Hepatocyte (in vitro differentiated cells): ENCODE measurements around the gene MED17. TPM values are rescaled to one million over a fixed set of nuclear protein-coding genes. Genes with fewer than 3 reads are reported as not detected.

Source experiments
- DNase-seq: peaks from one replicate; pipeline ENCODE4 v3.0.0-alpha.2; 2016; ENCODE audit warnings: low spot score
- H2AFZ ChIP-seq: fragments of 200-600 bp; sonication (generic); 2 replicates; pipeline ENCODE4 v1.6.0; 2016; ENCODE audit warnings: antibody characterized with exemption, mild to moderate bottlenecking
- H3K27ac ChIP-seq: fragments of 200-600 bp; sonication (generic); 2 replicates; pipeline ENCODE4 v1.5.1; 2016; ENCODE audit warnings: mild to moderate bottlenecking
- H3K27me3 ChIP-seq: fragments of 200-600 bp; sonication (generic); 2 replicates; pipeline ENCODE4 v1.6.1; 2016
- H3K36me3 ChIP-seq: fragments of 200-600 bp; sonication (generic); replicated peaks from 2 replicates; pipeline ENCODE4 v1.5.1; 2016; ENCODE audit warnings: low read depth; ENCODE audit not compliant: insufficient read depth
- H3K4me1 ChIP-seq: fragments of 200-600 bp; sonication (generic); 2 replicates; pipeline ENCODE4 v1.5.1; 2016; ENCODE audit warnings: mild to moderate bottlenecking, moderate library complexity; ENCODE audit not compliant: insufficient read depth
- H3K4me2 ChIP-seq: fragments of 200-600 bp; sonication (generic); 2 replicates; pipeline ENCODE4 v1.6.0; 2016
- H3K4me3 ChIP-seq: fragments of 200-600 bp; sonication (generic); 2 replicates; pipeline ENCODE4 v1.5.1; 2016; ENCODE audit warnings: mild to moderate bottlenecking
- H3K79me2 ChIP-seq: fragments of 200-600 bp; sonication (generic); 2 replicates; pipeline ENCODE4 v1.6.0; 2017; ENCODE audit warnings: mild to moderate bottlenecking
- H3K9me2 ChIP-seq: fragments of 200-600 bp; sonication (generic); replicated peaks from 2 replicates; pipeline ENCODE4 v1.6.0; 2017; ENCODE audit warnings: mild to moderate bottlenecking; ENCODE audit not compliant: insufficient read depth
- H3K9me3 ChIP-seq: fragments of 200-600 bp; sonication (generic); 2 replicates; pipeline ENCODE4 v1.5.1; 2016; ENCODE audit warnings: low read depth, mild to moderate bottlenecking
- H4K20me1 ChIP-seq: fragments of 200-600 bp; sonication (generic); 2 replicates; pipeline ENCODE4 v1.6.0; 2016; ENCODE audit warnings: mild to moderate bottlenecking; ENCODE audit not compliant: insufficient read depth, poor library complexity, severe bottlenecking
- EZH2 ChIP-seq: fragments of 200-600 bp; sonication (generic); IDR thresholded peaks from 2 replicates; pipeline ENCODE4 v1.6.1; 2016; ENCODE audit warnings: antibody characterized with exemption, mild to moderate bottlenecking, borderline replicate concordance
- EZH2phosphoT487 ChIP-seq: fragments of 200-600 bp; sonication (generic); IDR thresholded peaks from one replicate; pipeline ENCODE4 v1.6.1; 2018; ENCODE audit warnings: antibody characterized with exemption, mild to moderate bottlenecking, low read depth, moderate library complexity; ENCODE audit not compliant: unreplicated experiment, severe bottlenecking
- WGBS: methylation state at CpG from one replicate; pipeline ENCODE4 v1.1.6; 2016; ENCODE audit warnings: low lambda C conversion rate; ENCODE audit errors: missing lambda C conversion rate; 5-methylcytosine and 5-hydroxymethylcytosine counted together
- polyA plus RNA-seq: library from polyadenylated mRNA; unstranded; fragments of >200 nt; fragmentation: Nextera tagmentation; extraction: Ambion mirVana; gene quantifications from 2 replicates; pipeline ENCODE4 v1.2.1, GENCODE V29; 2016
- total RNA-seq: library from RNA; depleted of rRNA; stranded (reverse); fragments of >200 nt; gene quantifications from 2 replicates; pipeline ENCODE4 v1.2.3, GENCODE V29; 2014
- TF ChIP-seq, protein P1 (sequence below): fragments of 200-600 bp; sonication (generic); IDR thresholded peaks from 2 replicates; pipeline ENCODE4 v1.5.1; 2016; ENCODE audit warnings: antibody characterized with exemption, mild to moderate bottlenecking; ENCODE audit not compliant: poor library complexity

Gene MED17
- total and polyA plus RNA-seq, 2 experiments from 2014 or later = 18.3 to 33.7 TPM

DNA sequence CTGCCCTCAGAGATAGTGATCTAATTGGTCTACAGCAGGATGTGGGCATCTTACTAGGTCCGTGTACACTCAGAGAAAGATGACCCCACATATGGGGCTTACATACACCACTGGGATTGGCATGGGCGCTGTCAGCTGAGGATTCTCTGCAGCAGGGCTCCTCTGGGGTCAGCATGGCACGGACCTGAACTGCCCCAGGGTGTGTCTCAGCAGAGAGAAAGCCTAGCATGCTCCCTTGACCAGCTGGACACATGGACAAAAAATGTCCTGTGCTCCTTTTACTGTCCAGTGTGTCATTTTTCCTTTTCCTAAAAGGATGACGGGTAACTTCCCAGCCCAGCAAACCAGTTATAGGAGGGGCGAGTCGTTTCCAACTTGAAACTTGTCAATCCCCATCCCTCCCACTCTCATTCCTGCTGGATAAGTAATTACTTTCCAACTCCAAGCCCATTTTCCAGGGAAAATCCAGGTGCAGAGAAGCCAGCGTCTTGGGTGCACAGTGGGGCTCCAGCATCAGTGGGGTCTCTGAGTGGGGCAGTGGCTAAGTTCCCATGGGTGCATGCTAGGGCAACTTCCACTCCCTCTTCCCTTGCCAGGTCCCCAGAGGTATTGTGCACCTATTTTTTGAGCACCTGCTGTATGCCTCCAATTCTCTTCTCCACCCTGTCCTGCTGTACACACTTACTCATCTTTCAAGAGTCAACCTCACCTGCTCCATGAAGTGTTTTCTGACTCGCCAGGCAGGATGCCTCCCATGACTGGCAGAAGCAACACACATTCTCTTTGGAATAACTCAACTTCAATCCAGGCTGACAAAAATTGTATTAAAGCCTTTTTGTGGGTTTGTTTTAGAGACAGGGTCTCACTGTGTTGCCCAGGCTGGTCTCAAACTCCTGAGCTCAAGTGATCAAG lies 61.4 kb downstream of the MED17 start:
- no peak overlapping the region for H3K4me2 ChIP-seq
- H3K4me1 ChIP-seq = no peaks in the 10 kb centered on the region
- 83% methylated on average over 8 of the region's 8 CpGs for WGBS
- TF ChIP-seq EZH2 (no peak), EZH2phosphoT487 (no peak)
- TF ChIP-seq, protein P1, sequence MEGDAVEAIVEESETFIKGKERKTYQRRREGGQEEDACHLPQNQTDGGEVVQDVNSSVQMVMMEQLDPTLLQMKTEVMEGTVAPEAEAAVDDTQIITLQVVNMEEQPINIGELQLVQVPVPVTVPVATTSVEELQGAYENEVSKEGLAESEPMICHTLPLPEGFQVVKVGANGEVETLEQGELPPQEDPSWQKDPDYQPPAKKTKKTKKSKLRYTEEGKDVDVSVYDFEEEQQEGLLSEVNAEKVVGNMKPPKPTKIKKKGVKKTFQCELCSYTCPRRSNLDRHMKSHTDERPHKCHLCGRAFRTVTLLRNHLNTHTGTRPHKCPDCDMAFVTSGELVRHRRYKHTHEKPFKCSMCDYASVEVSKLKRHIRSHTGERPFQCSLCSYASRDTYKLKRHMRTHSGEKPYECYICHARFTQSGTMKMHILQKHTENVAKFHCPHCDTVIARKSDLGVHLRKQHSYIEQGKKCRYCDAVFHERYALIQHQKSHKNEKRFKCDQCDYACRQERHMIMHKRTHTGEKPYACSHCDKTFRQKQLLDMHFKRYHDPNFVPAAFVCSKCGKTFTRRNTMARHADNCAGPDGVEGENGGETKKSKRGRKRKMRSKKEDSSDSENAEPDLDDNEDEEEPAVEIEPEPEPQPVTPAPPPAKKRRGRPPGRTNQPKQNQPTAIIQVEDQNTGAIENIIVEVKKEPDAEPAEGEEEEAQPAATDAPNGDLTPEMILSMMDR = no peak
- H3K9me3 ChIP-seq = no peaks in the 10 kb centered on the region
- H3K79me2 ChIP-seq = no peaks in the 10 kb centered on the region
- H3K27ac ChIP-seq = no peak overlapping the region
- no peaks in the 10 kb centered on the region for H3K27me3 ChIP-seq
- no peaks in the 10 kb centered on the region for H3K36me3 ChIP-seq
- no peak overlapping the region for H3K4me3 ChIP-seq
- no peak for DNase-seq
- H4K20me1 ChIP-seq = no peaks in the 10 kb centered on the region
- no peak overlapping the region for H2AFZ ChIP-seq
- H3K9me2 ChIP-seq = no peaks in the 10 kb centered on the region

GRCh38 chr11:93846411-93846810 lies 62.3 kb downstream of the MED17 start:
- H3K4me2 ChIP-seq = no peak overlapping the region
- no peak overlapping the region for H2AFZ ChIP-seq
- H3K4me3 ChIP-seq = no peak overlapping the region
- WGBS = 95% methylated on average over 2 of the region's 2 CpGs
- no peak for DNase-seq
- no peaks in the 10 kb centered on the region for H3K36me3 ChIP-seq
- no peaks in the 10 kb centered on the region for H3K4me1 ChIP-seq
- H3K79me2 ChIP-seq = no peaks in the 10 kb centered on the region
- no peaks in the 10 kb centered on the region for H3K27me3 ChIP-seq
- no peaks in the 10 kb centered on the region for H3K9me3 ChIP-seq
- no peaks in the 10 kb centered on the region for H3K9me2 ChIP-seq
- TF ChIP-seq, protein P1 = no peak
- TF ChIP-seq EZH2phosphoT487 = no peak
- H3K27ac ChIP-seq = no peak overlapping the region
- no peaks in the 10 kb centered on the region for H4K20me1 ChIP-seq

DNA sequence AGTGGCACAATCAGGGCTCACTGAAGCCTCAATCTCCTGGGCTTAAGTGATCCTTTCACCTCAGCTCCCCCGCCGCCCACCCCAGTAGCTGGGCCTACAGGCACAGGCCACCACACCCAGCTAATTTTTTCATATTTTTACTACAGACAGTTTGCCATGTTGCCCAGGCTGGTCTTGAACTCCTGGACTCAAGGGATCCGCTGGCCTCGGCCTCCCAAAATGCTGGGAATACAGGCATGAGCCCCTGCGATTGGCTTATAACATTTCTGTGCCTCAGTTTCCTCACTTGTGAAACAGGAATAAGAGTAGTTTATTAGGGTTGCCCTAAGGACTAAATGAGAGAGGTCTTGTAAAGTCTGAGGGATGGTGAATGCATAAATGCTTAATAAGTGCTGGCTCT lies 65.1 kb downstream of the MED17 start:
- H3K4me3 ChIP-seq = no peak overlapping the region
- no peak overlapping the region for H2AFZ ChIP-seq
- no peaks in the 10 kb centered on the region for H3K9me3 ChIP-seq
- H4K20me1 ChIP-seq = no peaks in the 10 kb centered on the region
- no peaks in the 10 kb centered on the region for H3K27me3 ChIP-seq
- no peaks in the 10 kb centered on the region for H3K79me2 ChIP-seq
- DNase-seq = no peak
- H3K9me2 ChIP-seq = no peaks in the 10 kb centered on the region
- no peak overlapping the region for H3K4me2 ChIP-seq
- WGBS = 98% methylated on average over 5 of the region's 5 CpGs
- no peak overlapping the region for H3K27ac ChIP-seq
- H3K4me1 ChIP-seq = no peaks in the 10 kb centered on the region
- TF ChIP-seq, protein P1 = no peak
- no peak for TF ChIP-seq EZH2
- TF ChIP-seq EZH2phosphoT487 = no peak
- no peaks in the 10 kb centered on the region for H3K36me3 ChIP-seq
